GM18498 (cell line): Measurements from ENCODE around the gene ZMAT5.
"Not testable (repeated sequence)": the region's sequence is repeated elsewhere in the genome, so short reads cannot be mapped to it uniquely, and the experiment has no call there.

Experiments
- ATAC-seq: cut with Tn5 transposase; IDR thresholded peaks from one replicate; pipeline ENCODE4 v1.9.1; 2021; ENCODE audit warnings: mild to moderate bottlenecking, moderate library complexity; ENCODE audit not compliant: unreplicated experiment

The ZMAT5 gene

DNA sequence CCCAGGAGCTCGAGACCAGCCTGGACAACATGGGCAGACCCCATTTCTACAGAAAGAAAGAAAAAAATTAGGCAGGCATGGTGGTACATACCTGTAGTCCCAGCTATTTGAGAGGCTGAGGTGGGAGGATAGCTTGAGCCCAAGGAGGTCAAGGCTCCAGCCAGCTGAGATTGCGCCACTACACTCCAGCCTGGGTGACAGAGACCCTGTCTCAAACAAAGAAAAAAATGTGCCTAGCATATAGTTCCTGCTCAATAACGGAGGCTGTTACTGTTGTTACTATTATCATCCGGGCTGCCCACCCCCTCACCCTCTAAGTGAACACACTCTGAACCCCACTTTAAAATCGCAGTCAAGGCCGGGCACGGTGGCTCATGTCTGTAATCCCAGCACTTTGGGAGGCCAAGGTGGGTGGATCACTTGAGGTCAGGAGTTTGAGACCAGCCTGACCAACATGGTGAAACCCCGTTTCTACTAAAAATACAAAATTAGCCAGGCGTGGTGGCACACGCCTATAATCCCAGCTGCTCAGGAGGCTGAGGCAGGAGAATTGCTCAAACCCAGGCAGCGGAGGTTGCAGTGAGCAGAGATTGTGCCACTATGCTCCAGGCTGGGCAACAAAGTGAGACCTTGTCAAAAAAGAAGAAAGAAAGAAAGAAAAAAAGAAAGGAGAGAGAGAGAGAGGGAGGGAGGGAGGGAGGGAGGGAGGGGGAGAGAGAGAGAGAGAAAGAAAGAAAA lies 12.0 kb downstream of the ZMAT5 start:
- ATAC-seq, result not testable (repeated sequence)

DNA sequence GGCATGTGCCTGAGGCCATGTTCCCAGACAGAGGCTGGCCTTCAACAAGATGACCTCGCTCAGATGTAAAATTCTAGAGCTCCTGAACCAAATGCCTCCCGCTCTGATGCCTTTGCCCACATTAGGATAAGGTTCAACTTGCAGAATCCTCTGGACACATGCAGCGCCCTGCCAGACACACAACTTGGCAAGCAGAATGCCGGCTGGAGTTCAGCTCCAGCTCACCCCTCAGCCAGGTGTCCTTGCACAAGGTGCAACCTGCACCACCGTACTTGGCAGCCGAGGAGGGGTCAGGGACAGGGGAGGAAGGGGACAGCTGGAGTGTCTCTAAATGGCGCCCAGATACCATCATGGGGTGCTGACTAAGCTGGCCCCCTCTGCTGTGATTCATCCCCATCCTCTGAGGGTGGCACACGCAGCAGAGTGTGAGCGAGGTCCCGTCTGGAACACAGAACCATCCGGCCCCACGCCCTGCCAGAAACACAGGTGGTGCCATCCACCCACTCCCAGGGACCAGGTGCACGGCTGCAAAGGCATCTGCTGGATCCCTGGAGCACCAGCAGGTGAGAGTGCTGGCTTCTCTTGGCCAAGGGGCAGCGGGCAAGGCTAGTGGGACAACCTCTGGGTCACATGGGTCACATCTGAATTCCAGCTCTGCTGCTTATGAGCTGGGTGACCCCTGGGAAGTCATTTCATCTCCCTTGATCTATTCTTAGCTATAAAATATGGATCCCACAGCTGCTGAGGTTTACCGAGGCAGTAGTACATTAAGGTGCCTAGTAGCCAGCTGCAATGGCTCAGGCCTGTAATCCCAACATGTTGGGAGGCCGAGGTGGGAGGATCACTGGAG lies 12.8 kb downstream of the ZMAT5 start:
- ATAC-seq, result no peak

DNA sequence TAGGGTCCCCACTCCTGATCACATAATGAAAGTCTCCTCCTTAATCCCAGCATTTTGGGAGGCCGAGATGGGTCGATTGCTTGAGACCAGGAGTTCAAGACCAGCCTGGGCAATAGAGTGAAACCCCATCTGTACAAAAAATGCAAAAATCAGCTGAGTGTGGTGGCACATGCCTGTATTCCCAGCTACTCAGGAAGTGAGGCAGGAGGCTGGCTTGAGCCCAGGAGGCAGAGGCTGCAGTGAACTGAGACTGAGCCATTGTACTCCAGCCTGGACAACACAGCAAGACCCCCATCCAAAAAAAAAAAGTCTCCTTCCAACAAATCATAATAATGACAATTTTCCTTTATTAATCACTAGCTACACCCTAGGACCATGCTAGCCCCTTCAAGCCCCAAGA lies 15.1 kb downstream of the ZMAT5 start:
- ATAC-seq, result no peak

DNA sequence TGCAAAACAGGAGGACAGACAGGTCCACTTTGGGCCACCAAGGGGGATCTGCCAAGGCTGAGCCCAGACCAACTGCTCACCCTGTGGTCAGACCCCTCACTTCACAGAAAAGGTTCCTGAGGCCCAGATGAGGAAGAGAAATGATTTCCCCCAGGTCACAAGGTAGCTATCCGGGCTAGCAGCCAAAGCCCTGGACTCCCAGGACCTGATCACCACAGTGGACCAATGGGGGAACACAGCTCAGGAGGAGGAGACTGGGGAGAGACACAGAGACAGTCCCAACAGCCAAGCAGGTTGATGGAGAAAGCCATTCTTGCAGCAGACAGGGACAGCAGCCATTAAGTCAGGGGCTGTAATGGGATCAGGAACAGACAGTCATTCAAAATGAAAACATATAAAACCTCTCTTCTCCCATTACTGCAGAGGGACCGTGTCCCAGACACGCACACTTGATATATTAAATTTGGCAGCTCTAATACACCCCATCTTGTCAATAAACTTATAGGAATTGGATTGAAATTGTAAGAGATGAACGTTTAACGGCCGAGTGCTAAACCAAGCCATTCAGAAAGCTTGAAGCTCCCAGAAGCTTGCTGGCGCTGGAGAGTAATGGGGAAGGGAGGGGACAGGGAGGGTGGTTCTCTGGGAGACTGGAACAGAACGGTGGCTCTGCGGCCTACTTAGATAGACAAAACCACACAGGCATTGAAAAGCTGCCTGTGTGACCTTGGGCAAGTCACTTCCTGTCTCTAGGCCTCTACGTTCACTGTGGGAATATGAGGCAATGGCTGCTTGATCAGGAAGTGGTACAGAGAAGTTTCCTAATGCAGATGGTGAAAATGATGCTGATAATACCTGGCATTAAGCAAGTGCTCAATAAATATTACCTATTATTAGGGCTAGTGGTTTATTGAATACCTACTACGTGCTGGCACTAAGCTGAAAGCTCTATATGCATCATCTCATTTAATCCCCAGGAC lies 16.0 kb downstream of the ZMAT5 start:
- ATAC-seq, result no peak

DNA sequence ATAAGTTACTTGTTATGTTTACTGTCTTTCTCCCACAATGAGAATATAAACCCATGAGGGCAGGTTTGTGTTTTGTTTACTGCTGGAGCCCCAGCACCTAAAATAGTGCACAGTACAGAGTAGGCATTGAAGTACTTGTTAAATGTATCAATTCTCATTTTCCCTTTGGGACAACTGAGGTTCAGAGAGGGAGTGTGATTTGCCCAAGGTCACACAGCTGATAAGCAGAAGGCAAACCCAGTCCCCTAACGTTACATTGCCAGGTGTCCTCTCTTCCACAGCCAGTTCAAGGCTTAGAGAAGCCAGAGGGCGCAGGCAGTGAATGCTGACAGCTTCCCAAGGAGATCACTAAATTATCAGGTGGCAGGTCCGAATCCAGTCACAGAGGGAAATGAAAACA lies 16.8 kb downstream of the ZMAT5 start:
- no peak for ATAC-seq

DNA sequence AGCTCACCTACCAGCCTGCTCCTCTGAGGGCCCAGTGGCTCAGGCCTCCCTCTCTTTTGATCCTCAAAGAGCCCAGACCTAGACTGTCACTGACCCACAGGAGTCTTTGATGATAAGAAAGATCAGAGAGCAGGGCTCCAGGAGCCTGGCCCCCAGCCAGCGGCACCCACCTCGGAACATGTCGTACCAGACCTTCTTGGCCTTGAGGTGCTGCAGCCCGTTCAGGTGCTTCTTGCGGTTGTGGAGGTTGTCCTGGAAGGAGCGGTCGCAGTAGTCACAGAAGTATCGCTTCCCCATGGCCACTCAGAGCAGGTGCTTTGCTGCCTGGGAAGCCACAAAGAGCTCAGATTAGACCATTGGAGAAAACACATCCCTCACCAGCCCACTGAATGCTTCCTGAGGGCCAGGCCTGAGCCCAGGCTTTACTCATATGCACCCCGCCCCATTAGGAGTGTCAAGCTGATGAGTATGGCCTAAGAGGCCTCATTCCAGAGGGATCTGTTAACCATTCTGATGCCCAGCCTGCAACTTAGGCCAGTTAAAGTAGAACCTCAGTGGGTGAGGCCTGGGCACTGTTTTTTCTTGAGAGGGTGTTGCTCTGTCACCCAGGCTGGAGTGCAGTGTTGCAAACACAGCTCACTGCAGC lies 18.4 kb downstream of the ZMAT5 start:
- ATAC-seq, result no peak

DNA sequence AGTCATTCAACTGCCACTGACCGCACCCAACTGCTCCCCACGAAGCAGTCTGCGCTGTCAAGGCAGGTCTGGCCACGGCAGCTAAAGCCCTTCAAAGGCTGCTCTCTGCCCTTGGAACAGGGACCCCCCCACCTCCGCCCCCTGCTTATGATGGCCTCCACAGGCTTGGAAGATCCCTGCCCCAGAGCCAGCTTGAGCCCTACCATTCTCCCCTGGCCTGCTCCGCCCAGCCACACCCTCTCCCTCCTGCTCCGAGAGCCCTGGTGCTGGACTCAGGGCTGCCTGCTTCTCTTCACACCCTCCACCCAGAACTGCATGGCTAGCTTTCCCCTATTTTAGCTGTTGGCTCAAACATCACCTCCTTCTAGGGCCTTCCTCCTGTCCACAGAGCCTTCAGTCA lies 19.0 kb downstream of the ZMAT5 start:
- ATAC-seq, result no peak

DNA sequence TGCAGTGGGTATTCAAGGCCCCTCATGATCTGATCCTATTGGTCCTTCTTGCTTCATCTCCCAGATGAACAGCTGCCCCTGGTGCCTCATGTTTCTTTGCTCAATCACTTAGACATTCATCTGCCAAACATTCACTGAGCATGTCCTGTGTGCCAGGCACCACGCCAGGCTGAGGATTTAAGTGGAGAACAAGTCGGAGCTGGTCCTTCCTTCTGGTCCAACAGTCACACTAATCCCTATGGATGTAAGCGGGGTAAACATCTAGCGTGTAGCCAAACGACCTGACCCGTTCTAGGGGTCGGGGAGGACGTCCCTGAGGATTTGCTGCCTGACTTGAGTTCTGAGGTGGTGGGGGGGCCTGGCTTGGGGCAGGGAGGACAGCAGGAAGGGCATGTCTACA lies 21.9 kb downstream of the ZMAT5 start:
- ATAC-seq, result no peak

DNA sequence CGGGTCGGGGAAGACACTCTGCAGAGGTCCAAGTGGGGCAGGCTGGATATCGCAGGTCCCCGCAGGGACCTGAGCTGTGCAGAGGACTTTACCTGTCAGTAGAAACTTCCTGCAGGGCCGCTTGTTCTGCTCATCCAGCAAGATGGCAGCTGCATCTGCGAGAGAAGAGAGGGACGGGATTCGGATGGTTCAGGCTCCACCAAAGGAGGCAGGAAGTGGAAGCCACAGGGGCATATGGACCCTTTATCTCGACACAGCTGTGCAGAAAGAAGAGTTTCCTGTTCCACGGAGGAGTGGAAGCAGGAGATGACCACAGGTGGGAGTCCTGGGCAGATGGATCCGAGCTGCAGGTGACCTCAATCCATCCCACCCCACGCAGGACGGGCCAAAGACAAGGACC lies 24.5 kb downstream of the ZMAT5 start:
- no peak for ATAC-seq

DNA sequence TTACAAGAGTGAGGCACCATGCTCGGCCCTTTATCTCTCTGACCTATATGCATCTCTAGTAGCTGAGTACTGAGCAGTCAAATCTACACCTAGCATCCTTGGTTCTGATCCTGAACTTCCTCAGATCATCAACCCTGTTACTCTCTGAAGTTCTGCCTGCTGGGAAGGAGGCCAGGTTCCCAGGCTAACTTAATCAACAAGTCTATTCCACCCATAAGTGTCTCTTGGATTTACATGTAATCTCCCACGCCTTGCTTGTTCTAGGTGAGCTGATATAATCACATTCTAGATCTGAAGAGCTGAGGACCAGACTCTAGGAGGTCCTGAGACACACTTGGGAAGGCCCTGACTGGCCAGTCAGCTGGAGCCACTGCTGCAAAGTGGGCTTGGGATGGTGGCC lies 24.9 kb downstream of the ZMAT5 start:
- no peak for ATAC-seq

DNA sequence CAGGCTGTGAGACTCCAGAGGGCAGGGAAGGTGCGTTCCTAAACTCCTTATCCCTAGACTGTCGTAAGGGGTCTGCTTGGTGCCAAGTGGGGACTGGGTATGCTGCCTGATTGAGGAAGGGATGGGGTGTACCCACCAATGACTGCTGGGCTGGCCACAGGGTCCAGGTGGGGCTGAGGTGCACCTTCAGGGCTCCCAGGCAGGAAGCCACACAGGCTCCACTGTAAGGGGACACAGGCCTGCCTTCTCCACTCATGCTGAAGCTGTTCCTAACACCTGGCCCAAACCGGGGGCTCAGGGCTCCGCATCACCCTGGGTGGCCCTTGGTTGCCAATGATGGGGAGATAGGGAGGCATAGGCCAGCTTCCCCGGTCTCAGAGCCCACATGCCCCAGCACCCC lies 26.6 kb downstream of the ZMAT5 start:
- no peak for ATAC-seq

DNA sequence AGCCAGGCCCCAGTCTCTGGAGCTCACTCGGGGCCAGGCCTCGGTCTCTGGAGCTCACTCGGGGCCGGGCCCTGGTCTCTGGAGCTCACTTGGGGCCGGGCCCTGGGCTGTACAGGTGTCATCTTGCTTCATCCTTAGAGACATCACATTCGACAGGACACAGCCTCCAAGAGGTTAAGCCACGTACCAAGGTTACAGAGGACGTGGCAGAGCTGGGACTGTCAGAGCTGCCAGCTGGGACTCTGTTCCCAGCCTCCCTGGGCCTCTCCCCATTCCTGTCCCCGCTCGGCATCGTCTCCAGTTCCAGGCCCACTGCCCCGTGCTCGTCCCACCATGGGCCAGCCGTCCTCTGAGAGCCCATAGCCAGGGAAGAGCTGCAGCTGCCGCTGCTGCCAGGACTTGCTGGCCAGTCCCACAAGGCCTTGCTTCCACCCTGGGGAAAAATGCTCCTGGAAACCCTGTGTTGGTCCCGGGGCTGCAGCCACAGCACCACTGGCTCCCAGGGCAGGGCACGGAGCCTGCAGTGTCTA lies 27.4 kb downstream of the ZMAT5 start:
- ATAC-seq, result no peak

DNA sequence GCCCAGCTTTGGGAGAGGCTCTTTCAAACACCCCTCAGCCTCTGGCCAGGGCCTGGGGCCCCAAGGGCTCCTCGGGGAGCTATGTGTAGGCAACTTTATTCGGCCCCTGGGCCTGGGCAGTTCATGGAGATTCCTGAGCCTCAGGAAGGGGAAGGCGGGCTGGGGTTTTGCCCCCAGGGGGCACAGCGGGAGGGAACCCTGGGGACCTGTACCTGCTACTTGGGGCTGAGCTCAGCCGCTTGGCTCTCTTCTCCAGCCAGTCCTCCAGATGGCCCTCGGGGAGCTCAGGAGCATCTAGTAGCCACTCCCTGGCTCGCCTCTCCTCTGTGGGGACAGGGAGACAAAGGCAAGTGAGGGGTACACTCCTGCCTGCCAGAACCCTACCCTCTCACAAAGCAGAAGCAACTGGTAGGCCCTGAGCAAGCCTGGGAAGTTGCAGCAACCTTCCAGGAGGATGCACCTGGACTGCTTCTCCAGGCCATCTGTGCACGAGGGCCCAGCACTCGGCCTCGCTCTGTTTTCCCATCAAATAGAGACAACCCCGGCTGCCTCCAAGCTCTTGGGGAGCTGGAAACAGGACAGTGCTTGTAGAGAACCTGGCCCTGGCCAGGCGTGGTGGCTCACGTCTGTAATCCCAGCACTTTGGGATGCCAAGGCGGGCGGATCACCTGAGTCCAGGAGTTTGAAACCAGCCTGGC lies 28.5 kb downstream of the ZMAT5 start:
- ATAC-seq, result no peak

DNA sequence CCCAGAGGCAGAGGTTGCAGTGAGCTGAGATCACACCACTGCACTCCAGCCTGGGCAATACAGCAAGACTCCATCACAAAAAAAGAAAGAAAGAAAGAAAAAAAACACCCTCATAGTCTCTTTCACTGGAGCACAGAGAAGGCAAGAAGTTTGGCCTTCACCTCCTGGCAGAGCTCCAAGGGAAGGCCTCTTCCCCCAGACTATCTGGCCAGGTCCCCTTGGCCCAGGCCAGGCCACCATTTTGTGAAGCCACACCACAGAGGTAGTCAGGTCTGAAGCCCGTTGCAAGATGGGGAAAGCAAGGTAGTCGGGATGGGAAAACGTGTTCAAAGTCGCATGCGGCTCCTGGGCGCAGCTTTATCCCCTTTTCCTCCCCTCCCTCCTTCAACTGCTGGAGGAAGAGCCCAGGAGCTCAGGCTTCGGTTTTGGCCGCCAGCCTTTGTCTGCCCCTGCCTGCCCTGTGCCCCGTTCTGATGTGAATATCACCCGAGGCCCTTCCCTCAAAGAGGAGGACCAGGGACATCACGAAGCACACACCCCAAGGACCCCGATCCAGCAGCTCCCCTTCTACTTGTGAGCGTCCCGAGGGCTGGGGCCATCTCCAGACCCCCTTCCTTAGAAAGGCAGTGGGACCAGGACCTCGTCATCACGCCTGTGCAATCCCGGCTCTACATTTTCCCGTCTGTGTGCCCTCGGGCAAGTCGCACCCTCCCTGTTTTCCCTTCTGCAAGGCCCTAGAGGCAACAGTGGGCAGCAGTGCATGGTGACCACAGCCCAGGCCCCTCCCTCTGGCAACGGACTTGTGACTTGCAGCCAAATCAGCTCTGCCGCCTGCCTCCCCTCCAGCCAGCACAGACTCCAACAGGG lies 29.3 kb downstream of the ZMAT5 start:
- no peak for ATAC-seq

DNA sequence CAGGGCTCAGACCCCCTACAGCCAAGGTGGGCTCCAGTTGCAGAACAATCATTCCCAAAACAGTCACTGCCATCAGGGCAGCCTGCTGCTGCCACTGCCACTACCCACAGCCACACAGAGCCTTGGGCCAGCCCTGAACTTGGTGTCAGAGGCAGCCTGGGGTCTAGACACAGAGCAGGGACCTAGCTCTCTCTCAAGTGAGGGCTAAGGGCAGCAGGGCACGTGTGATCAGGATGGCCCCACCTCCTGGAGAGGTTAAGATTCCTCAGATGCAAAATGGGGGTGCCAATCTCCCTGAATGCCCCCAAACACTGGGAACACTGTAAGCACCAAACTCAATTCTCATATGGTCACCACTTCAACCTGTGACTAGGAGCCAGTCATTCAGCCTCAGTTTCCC lies 31.4 kb downstream of the ZMAT5 start:
- no peak for ATAC-seq

DNA sequence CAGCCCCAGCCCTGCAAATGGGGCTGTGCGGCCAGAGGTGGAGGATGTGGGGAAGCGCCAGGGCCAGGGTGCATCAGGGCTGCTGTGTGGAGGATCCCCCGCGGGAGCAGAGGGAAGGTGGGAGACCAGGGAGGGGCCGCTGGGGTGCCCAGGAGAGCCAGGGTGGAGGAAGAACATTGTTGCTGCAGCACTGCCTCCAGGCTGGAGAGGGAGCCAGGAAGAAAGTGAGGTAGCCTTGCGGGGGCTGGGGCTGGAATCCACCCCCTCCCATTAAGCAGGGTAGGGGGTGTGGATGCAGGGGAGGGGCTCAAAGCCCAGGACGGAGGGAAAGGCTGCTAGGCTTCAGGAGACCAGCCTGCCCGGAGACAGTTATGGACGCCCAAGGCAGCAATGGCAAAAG lies 32.0 kb downstream of the ZMAT5 start:
- ATAC-seq, result no peak

DNA sequence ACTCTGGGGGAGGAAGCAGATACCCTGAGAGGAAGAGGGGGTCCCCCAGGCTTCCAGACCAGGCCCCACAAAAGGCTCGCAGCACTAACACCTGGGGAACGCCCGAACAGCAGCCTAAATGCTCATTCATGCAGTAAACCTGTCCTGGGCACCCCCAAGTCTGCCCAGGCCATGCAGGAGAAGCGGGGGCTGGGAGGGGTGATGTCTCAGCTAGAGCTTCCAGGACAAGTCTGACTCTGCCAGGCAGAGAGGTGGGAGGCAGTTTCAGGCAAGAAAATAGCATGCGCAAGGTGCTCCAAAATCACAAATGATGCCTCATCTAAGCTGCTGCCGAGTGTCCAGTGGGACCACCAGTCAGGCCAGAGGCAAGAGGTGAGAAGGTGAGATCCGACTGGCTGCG lies 32.4 kb downstream of the ZMAT5 start:
- no peak for ATAC-seq

DNA sequence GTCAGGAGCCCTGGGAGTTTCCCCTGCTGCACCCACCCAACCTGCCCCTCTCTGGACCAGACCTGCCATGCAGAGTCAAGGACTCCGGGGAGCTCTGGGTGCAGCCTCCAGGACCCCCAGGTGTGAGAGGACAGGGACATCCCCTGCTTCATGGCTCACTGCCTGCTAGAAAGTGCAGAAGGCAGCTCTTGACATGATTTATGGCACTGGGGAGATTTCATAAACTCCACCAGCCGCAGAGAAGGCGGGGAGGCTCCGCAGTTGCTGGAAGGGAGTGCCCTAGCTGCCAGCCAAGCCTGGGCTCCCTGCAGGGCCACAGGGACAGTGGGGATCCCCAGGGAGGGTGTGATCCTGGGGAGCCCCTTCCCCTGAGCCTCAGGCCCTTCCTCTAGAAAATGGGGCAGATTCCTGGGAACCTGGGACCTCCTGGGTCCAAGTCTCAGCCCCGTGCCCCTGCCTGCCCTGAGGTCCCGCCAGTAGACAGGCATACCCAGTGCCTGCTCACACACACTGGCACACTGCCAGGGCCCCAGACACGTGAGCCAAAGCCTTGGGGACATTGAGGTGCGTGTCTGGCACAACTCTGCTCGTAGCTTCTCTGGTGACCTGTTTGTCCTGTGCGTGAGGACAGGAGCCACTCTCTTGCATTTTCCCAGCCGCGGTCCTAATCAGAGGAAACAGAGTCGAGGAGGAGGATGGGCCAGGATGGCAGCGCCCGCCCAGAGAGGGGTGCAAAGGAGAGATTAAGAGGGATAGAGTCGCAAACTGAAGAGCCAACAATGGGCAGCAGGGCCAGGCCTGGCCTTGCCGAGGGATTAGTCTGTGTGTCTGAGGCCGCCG lies 33.2 kb downstream of the ZMAT5 start:
- no peak for ATAC-seq
